Uterus (tissue), 4 donors: ENCODE measurements around the gene UQCR10. TPM values are rescaled to one million over a fixed set of nuclear protein-coding genes. Genes with fewer than 3 reads are reported as not detected.

Source experiments
- DNase-seq, 2 donors: peaks; one replicate each; pipeline ENCODE4 v3.0.0-alpha.2; 2019 to 2020
- H3K27ac ChIP-seq, 2 donors: fragments of 200-600 bp; sonication (generic); 1 replicate in 1 of 2; 2 replicates in 1 of 2; pipeline ENCODE4 v1.5.1; 2016 to 2018
- H3K27me3 ChIP-seq, 2 donors: fragments of 200-600 bp; sonication (generic); one replicate each; pipeline ENCODE4 v1.5.1; 2018 to 2019; ENCODE audit warnings: control low read depth in 1 of 2
- H3K36me3 ChIP-seq, 2 donors: fragments of 200-600 bp; sonication (generic); one replicate each; pipeline ENCODE4 v1.5.1; 2019; ENCODE audit warnings: control low read depth in 1 of 2
- H3K4me1 ChIP-seq, 2 donors: fragments of 200-600 bp; sonication (generic); one replicate each; pipeline ENCODE4 v1.5.1; 2018 to 2019; ENCODE audit warnings: control low read depth in 1 of 2
- H3K4me3 ChIP-seq, 2 donors: fragments of 200-600 bp; sonication (generic); 1 replicate in 1 of 2; 2 replicates in 1 of 2; pipeline ENCODE4 v1.5.1; 2018 to 2019; ENCODE audit warnings: mild to moderate bottlenecking in 1 of 2
- H3K9me3 ChIP-seq, 2 donors: fragments of 200-600 bp; sonication (generic); one replicate each; pipeline ENCODE4 v1.5.1; 2019; ENCODE audit warnings: control low read depth in 1 of 2
- CTCF ChIP-seq, 4 experiments: fragments of 200-600 bp in 2 of 4; fragments of 450-650 bp in 2 of 4; sonication (generic) in 2 of 4; IDR thresholded peaks; one replicate each; pipeline ENCODE4 v1.5.1; 2016 to 2019; ENCODE audit warnings: antibody characterized with exemption in 4 of 4, mild to moderate bottlenecking in 2 of 4, moderate library complexity in 1 of 4
- POLR2A ChIP-seq, 2 donors: fragments of 450-650 bp; IDR thresholded peaks; one replicate each; pipeline ENCODE4 v1.6.1; 2016; ENCODE audit warnings: antibody characterized with exemption in 2 of 2, mild to moderate bottlenecking in 1 of 2, moderate library complexity in 1 of 2
- intact Hi-C: fragments of 100-400 bp; cut with DNase I; formaldehyde crosslinking; loops from one replicate; pipeline ENCODE4 v1.15.1; 2023; ENCODE audit warnings: low total_unique reads
- total RNA-seq, 4 donors: library from RNA; depleted of rRNA in 3 of 4; stranded (reverse); fragments of >200 nt in 3 of 4; gene quantifications; one replicate each; pipeline versions ENCODE4 v1.1.0 to v1.2.4, GENCODE V29; 2014 to 2023
- donor health status: DM: yes; HTN: yes; CAD: no.

Gene UQCR10
- total RNA-seq, 4 donors from 2014 or later, result 6.2 to 49.7 (median 41.7) TPM

GRCh38 chr22:29782061-29782845 is 15.1 kb downstream of the UQCR10 start:
- no peaks in the 10 kb centered on the region for H3K36me3 ChIP-seq
- no peak overlapping the region for H3K4me3 ChIP-seq
- H3K27me3 ChIP-seq, result no peaks in the 10 kb centered on the region
- intact Hi-C loops, result no loop called here
- peak in 1 of 2 donors; percentile 24 for DNase-seq
- peaks cover 0 to 3% of the 10 kb centered on the region in 2 donors for H3K4me1 ChIP-seq
- H3K9me3 ChIP-seq, result no peaks in the 10 kb centered on the region
- peak overlapping the region; percentile 49 to 52 for H3K27ac ChIP-seq
- no peak for TF ChIP-seq CTCF (IDR thresholded peaks at IDR 0.05)
- TF ChIP-seq POLR2A (IDR thresholded peaks at IDR 0.05), result no peak

GRCh38 chr22:29784451-29785361 is 17.5 kb downstream of the UQCR10 start:
- TF ChIP-seq CTCF (IDR thresholded peaks at IDR 0.05), result no peak
- no peak for TF ChIP-seq POLR2A (IDR thresholded peaks at IDR 0.05)
- H3K9me3 ChIP-seq, result no peaks in the 10 kb centered on the region
- peaks cover 0 to 3% of the 10 kb centered on the region in 2 donors for H3K4me1 ChIP-seq
- H3K4me3 ChIP-seq, result no peak overlapping the region
- H3K27ac ChIP-seq, result peak overlapping the region; percentile 41 to 42
- peak in 1 of 2 donors; percentile 41 for DNase-seq
- no peaks in the 10 kb centered on the region for H3K36me3 ChIP-seq
- intact Hi-C loops, result no loop called here
- no peaks in the 10 kb centered on the region for H3K27me3 ChIP-seq

DNA sequence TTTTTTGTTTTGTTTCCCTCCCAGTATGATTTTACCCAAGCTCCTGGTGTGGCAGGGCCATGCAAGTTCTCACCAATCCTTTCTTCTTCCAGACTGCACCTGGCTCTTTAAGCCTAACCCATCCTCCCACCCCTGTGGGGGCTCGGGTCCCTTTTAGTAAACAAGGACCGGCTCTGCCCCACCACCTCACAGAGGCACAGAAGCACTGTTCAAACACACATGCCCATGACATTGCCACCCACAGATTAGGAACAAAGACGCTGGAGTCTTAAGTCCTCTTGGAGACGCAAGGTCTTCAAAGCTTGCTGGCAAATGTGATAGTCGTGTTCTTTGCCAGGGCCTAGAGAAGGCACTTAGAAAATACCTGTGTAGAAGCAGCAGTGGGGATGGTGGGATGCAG is 18.9 kb downstream of the UQCR10 start:
- no peaks in the 10 kb centered on the region for H3K36me3 ChIP-seq
- DNase-seq, result no peak
- no peaks in the 10 kb centered on the region for H3K27me3 ChIP-seq
- TF ChIP-seq POLR2A (IDR thresholded peaks at IDR 0.05), result no peak
- no peak for TF ChIP-seq CTCF (IDR thresholded peaks at IDR 0.05)
- intact Hi-C loops, result no loop called here
- peaks cover 0 to 3% of the 10 kb centered on the region in 2 donors for H3K4me1 ChIP-seq
- H3K4me3 ChIP-seq, result no peak overlapping the region
- H3K9me3 ChIP-seq, result no peaks in the 10 kb centered on the region
- H3K27ac ChIP-seq, result no peak overlapping the region

- Histone ChIP-seq H3K27me3 (no peaks in the 10 kb centered on the region), H3K9me3 (no peaks in the 10 kb centered on the region), H3K4me1 (peaks cover 0 to 3% of the 10 kb centered on the region in 2 donors), H3K27ac (no peak overlapping the region), H3K4me3 (no peak overlapping the region), H3K36me3 (no peaks in the 10 kb centered on the region)
- no peak for DNase-seq
- intact Hi-C loops, result no loop called here
- TF ChIP-seq POLR2A (IDR thresholded peaks at IDR 0.05), result no peak
- TF ChIP-seq CTCF (IDR thresholded peaks at IDR 0.05), result no peak
Observed at GRCh38 chr22:29787371-29787980, 20.3 kb downstream of the UQCR10 start.
